HEK293 (cell line): ENCODE measurements around the gene FASN.

Experiments used
- CTCF ChIA-PET: fragments of 350-600 bp; formaldehyde crosslinking; extraction: SDS; loops from one replicate; lab custom pipeline; 2021; ENCODE audit warnings: antibody characterized with exemption; lab: Yijun Ruan, JAX
- POLR2A ChIA-PET: fragments of 300-600 bp; formaldehyde crosslinking; extraction: SDS; loops from one replicate; lab custom pipeline; 2020; ENCODE audit warnings: antibody characterized with exemption, inconsistent platforms; lab: Yijun Ruan, JAX
- H3K27ac ChIP-seq: fragments of 200-500 bp; sonication (Bioruptor generic); 2 replicates; pipeline ENCODE4 v1.5.1; 2014; ENCODE audit warnings: low read depth, low read length, control low read depth, inconsistent platforms; ENCODE audit errors: extremely low read depth
- H3K36me3 ChIP-seq, 2 experiments: fragments of 200-500 bp in 1 of 2; sonication (Bioruptor generic) in 1 of 2; 1 replicate in 1 of 2; 2 replicates in 1 of 2; pipeline ENCODE4 v1.5.1; 2014 to 2017; ENCODE audit warnings: inconsistent platforms in 2 of 2, low read length in 2 of 2; ENCODE audit not compliant: control insufficient read depth in 2 of 2, insufficient read depth in 1 of 2
- H3K4me1 ChIP-seq: fragments of 200-500 bp; sonication (Bioruptor generic); 2 replicates; pipeline ENCODE4 v1.5.1; 2014; ENCODE audit warnings: mild to moderate bottlenecking, low read length, inconsistent platforms; ENCODE audit not compliant: control insufficient read depth, insufficient read depth
- H3K4me3 ChIP-seq: 2 replicates; pipeline ENCODE4 v1.5.1; 2011; ENCODE audit warnings: low read depth, mild to moderate bottlenecking, control low read depth, low read length, moderate library complexity
- H3K9me3 ChIP-seq: fragments of 200-500 bp; sonication (Bioruptor generic); 2 replicates; pipeline ENCODE4 v1.5.1; 2014; ENCODE audit warnings: low read depth, low read length, inconsistent platforms; ENCODE audit not compliant: control insufficient read depth, insufficient read depth
- BCL11A ChIP-seq: fragments of 450-650 bp; formaldehyde crosslinking; IDR thresholded peaks from 2 replicates; pipeline ENCODE4 v1.5.1; 2016; ENCODE audit warnings: low read depth, missing biosample characterization, missing genetic modification characterization
- GLIS2 ChIP-seq: fragments of 450-650 bp; formaldehyde crosslinking; IDR thresholded peaks from 2 replicates; pipeline ENCODE4 v1.5.1; 2016; ENCODE audit warnings: missing biosample characterization, missing genetic modification characterization
- KLF10 ChIP-seq: fragments of 450-650 bp; IDR thresholded peaks from 2 replicates; pipeline ENCODE4 v1.5.1; 2018; ENCODE audit warnings: missing biosample characterization, mild to moderate bottlenecking, missing genetic modification characterization
- REPIN1 ChIP-seq: fragments of 450-650 bp; formaldehyde crosslinking; IDR thresholded peaks from 2 replicates; pipeline ENCODE4 v1.5.1; 2017; ENCODE audit warnings: missing biosample characterization, missing genetic modification characterization, low read depth
- SCRT1 ChIP-seq: fragments of 450-650 bp; formaldehyde crosslinking; IDR thresholded peaks from 2 replicates; pipeline ENCODE4 v1.5.1; 2016; ENCODE audit warnings: missing biosample characterization, missing genetic modification characterization, borderline replicate concordance
- ZBTB21 ChIP-seq: fragments of 450-650 bp; formaldehyde crosslinking; IDR thresholded peaks from 2 replicates; pipeline ENCODE4 v1.5.1; 2017; ENCODE audit warnings: missing biosample characterization, missing genetic modification characterization
- ZBTB26 ChIP-seq: fragments of 450-650 bp; formaldehyde crosslinking; optimal IDR thresholded peaks from 2 replicates; pipeline ENCODE3; 2016; ENCODE audit warnings: missing biosample characterization, mild to moderate bottlenecking, missing genetic modification characterization
- ZFP69B ChIP-seq: fragments of 450-650 bp; formaldehyde crosslinking; IDR thresholded peaks from 2 replicates; pipeline ENCODE4 v1.5.1; 2016; ENCODE audit warnings: missing biosample characterization, missing genetic modification characterization
- ZNF223 ChIP-seq: fragments of 450-650 bp; formaldehyde crosslinking; IDR thresholded peaks from 2 replicates; pipeline ENCODE4 v1.5.1; 2016; ENCODE audit warnings: missing biosample characterization, missing genetic modification characterization
- ZNF529 ChIP-seq: fragments of 450-650 bp; formaldehyde crosslinking; IDR thresholded peaks from 2 replicates; pipeline ENCODE4 v1.5.1; 2017; ENCODE audit warnings: missing genetic modification characterization, missing biosample characterization; ENCODE audit not compliant: insufficient replicate concordance
- ZNF530 ChIP-seq: fragments of 450-650 bp; formaldehyde crosslinking; IDR thresholded peaks from 2 replicates; pipeline ENCODE4 v1.5.1; 2016; ENCODE audit warnings: low read depth, missing biosample characterization, missing genetic modification characterization
- ZNF561 ChIP-seq: fragments of 450-650 bp; IDR thresholded peaks from 2 replicates; pipeline ENCODE4 v1.5.1; 2018; ENCODE audit warnings: missing biosample characterization, missing genetic modification characterization, borderline replicate concordance
- ZNF624 ChIP-seq: fragments of 450-650 bp; formaldehyde crosslinking; IDR thresholded peaks from 2 replicates; pipeline ENCODE4 v1.5.1; 2017; ENCODE audit warnings: missing biosample characterization, missing genetic modification characterization
- ZNF654 ChIP-seq: fragments of 450-650 bp; formaldehyde crosslinking; IDR thresholded peaks from 2 replicates; pipeline ENCODE4 v1.5.1; 2016; ENCODE audit warnings: low read depth, missing biosample characterization, missing genetic modification characterization
- ZNF692 ChIP-seq: fragments of 450-650 bp; formaldehyde crosslinking; IDR thresholded peaks from 2 replicates; pipeline ENCODE4 v1.5.1; 2016; ENCODE audit warnings: missing biosample characterization, missing genetic modification characterization
- TF ChIP-seq, protein P1 (sequence below): fragments of 450-650 bp; formaldehyde crosslinking; IDR thresholded peaks from 2 replicates; pipeline ENCODE4 v1.5.1; 2016; ENCODE audit warnings: missing biosample characterization, missing genetic modification characterization

Gene FASN

GRCh38 chr17:82031885-82032627 lies 66.0 kb downstream of the FASN start (continued):
- TF ChIP-seq ZNF654 (tag by site-specific recombination) (no peak), GLIS2 (tag by site-specific recombination) (peak; percentile 71), ZNF530 (tag by site-specific recombination) (no peak), ZBTB21 (no peak), ZNF692 (peak; percentile 66; the same call in 1 of the 2 replicates), ZBTB26 (tag by site-specific recombination) (peak; percentile 39), ZFP69B (tag by site-specific recombination) (peak; percentile 73), ZNF529 (no peak), ZNF624 (no peak), ZNF223 (tag by site-specific recombination) (no peak), BCL11A (no peak), ZNF561 (tag by site-specific recombination) (peak; percentile 62; the same call in 1 of the 2 replicates), KLF10 (tag by site-specific recombination) (peak; percentile 72; the same call in 1 of the 2 replicates), REPIN1 (tag by site-specific recombination) (no peak)

DNA sequence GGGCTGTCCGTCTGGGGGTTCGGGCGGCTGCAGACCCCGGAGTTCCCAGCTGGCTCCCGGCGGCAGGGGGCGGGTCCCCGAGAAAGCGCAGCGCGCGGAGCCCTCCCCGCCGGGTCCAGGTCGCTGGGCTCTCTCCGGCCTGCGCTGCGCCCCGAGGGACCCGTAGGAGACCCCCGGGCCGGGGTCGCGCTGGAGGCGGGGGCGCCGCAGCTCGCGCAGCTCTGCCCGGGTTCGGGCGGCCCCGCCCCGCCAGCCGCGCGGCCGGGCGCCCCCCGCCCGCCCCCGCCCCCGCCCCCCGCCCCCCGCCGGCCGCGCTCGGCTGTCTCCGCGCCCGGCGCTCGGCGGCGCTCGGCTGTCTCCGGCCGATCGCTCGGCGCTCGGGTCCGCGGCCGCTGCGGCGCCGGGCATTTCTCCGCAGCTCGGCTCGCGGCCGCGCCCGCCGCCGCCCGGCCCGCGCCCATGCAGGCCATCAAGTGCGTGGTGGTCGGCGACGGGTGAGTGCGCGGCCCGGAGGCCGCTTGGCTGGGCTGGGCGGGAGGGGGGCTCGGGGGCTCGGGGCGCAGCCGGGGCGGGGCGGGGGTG lies 66.6 kb downstream of the FASN start, which contains the start of gene RAC3:
RAC3 (plus strand) TSS at position 376 of the 582 bp plus-strand sequence; CDS start at position 460, 84 bp downstream.
- ChIA-PET POLR2A (interaction anchor here (0.8 to 6.0 kb wide), 11 partner anchors 10 to 123 kb away, joined by 3 to 56 read pairs (median 8); partner anchors contain the start of genes CENPX, GPS1, LRRC45 and RFNG), CTCF (interaction anchor here (1.9 to 3.6 kb wide), 2 partner anchors 11 to 133 kb away, joined by 7 to 32 read pairs; partner anchors contain the start of genes CENPX and LRRC45)
- TF ChIP-seq ZBTB26 (tag by site-specific recombination) (peak; percentile 53), SCRT1 (no peak)
- TF ChIP-seq, protein P1, sequence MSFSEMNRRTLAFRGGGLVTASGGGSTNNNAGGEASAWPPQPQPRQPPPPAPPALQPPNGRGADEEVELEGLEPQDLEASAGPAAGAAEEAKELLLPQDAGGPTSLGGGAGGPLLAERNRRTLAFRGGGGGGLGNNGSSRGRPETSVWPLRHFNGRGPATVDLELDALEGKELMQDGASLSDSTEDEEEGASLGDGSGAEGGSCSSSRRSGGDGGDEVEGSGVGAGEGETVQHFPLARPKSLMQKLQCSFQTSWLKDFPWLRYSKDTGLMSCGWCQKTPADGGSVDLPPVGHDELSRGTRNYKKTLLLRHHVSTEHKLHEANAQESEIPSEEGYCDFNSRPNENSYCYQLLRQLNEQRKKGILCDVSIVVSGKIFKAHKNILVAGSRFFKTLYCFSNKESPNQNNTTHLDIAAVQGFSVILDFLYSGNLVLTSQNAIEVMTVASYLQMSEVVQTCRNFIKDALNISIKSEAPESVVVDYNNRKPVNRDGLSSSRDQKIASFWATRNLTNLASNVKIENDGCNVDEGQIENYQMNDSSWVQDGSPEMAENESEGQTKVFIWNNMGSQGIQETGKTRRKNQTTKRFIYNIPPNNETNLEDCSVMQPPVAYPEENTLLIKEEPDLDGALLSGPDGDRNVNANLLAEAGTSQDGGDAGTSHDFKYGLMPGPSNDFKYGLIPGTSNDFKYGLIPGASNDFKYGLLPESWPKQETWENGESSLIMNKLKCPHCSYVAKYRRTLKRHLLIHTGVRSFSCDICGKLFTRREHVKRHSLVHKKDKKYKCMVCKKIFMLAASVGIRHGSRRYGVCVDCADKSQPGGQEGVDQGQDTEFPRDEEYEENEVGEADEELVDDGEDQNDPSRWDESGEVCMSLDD (tag by site-specific recombination): 0 out of 2 replicates have a peak, but pooled peaks have one; percentile 18
- Histone ChIP-seq H3K4me1 (peaks cover 6% of the 10 kb centered on the region), H3K36me3 (peaks cover 0 to 68% of the 10 kb centered on the region in 2 experiments; a peak in 2 of 3 replicates), H3K9me3 (no peaks in the 10 kb centered on the region), H3K4me3 (peak within 1 kb of the TSS; percentile 38), H3K27ac (peak within 1 kb of the TSS; percentile 93)
